SKM-1 treated with dmso at 0.1 percent for 144 hours (cell line): ENCODE measurements around the gene ZFP91.

Source experiments
- DNase-seq: peaks from one replicate; lab custom pipeline; 2025; ENCODE audit not compliant: unreplicated experiment; lab: John Stamatoyannopoulos, UW

ZFP91 gene

GRCh38 chr11:58580311-58580710 lies 1.4 kb downstream of the ZFP91 start:
- no peak for DNase-seq

- DNase-seq, result no peak
Observed at GRCh38 chr11:58582437-58582836, 3.6 kb downstream of the ZFP91 start.

DNA sequence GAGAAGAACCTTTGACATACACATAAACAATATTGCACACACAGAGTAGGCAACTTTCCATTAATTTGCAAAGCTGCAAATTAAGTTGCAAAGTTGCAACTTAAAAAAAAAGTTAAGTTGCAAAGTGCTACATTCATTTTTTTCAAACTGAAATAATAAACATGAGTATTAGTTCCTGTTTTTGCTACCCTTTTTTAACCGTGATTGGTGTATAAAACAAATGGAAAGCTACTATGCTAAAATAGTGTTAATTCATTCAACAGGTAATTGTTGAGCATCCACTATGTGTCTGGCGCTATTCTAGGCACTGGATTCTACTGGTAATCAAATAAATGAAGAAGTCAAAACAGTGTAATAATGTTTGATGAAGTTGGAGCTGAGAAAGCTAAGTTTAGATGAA lies 8.1 kb downstream of the ZFP91 start:
- DNase-seq, result no peak

DNA sequence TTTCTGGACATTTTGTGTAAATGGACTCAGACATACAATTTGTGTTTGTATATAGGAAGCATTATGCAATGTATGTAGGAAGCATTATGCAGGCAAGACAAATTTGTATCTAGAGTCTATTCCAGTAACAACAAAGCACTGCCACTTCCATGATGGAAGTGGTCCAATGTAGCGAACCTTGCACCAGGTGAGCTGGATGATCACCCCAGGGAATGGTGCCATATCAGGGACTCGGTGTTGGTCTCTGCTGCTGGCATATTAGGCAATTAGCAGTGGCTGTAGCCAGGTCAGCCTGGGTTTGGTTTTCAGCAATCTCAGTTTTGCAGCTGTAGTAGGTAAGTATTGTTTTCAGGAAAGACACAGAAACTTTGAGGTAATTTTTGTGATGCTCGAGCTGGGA lies 12.8 kb downstream of the ZFP91 start:
- no peak for DNase-seq

DNA sequence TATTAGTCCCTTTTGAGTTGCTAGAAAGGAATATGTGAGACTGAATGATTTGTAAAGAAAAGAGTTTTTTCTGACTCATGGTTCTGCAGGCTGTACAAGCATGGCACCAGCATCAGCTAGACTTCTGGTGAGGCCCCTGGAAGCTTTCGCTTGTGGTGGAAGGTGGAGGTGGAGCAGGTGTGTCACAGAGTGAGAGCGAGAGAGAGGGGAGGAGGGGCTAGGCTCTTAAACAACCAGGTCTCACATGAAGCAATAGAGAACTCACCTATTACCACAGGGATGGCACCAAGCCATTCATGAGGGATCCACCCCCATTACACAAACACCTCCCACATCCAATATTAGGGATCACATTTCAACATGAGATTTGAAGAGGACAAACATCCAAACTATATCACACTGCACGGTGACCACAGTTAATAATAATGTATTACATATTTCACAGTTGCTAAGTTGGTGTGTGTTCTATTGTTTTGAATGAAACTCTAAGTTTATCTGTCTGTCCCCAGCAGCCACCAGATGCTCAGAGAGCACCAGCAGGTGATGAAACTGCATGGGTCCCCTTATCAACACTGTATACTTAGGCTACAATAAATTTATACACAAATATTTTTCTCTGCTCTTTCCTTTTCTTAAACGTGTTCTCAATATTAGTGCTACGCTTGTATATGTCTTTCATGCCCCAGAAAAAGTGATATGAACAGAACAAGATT lies 14.1 kb downstream of the ZFP91 start:
- DNase-seq, result no peak

- no peak for DNase-seq
Observed at GRCh38 chr11:58594826-58595225, 16.0 kb downstream of the ZFP91 start.

- DNase-seq, result no peak
Observed at GRCh38 chr11:58596621-58597020, 17.8 kb downstream of the ZFP91 start.

GRCh38 chr11:58597486-58598144 lies 18.8 kb downstream of the ZFP91 start:
- DNase-seq, result no peak

- no peak for DNase-seq
Observed at GRCh38 chr11:58600510-58600909, 21.6 kb downstream of the ZFP91 start.

DNA sequence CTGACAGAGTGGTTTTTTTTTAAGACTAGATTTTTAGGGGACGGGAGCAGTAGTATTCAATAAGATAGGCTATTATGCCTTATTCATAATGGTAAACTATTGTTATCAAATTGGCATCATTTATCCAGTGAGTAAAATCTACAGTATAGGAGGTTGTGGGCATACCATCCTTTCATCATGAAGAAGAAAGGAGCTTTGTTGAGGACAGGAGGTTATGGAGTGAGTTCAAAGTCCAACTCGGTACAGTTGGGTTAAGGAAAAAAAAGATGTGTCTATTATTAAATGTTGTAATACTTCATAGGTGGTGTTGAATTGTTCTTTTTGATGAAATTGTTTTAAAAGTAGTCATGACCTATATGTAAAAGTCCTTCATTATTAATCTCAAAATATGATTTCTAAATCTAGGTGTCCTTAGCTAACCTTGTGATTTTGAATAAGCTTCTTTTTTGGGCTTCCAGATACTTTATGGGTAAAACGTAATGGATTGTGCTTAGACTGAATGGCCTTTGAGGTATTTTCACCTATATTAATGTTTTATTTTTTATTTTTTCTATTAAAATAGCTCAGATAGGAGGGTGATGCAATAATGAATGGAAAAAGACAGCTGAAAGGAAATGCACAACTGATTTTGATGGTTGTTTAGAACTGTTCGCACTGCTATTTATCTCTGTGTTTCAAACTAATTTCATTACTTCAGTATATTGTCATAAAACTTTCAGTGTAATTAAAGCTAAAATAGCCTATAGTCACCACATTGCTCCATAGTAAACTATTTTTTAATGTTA lies 28.3 kb downstream of the ZFP91 start:
- no peak for DNase-seq

- no peak for DNase-seq
Observed at GRCh38 chr11:58608331-58608730, 29.5 kb downstream of the ZFP91 start.

GRCh38 chr11:58609723-58610122 lies 30.9 kb downstream of the ZFP91 start:
- no peak for DNase-seq

DNA sequence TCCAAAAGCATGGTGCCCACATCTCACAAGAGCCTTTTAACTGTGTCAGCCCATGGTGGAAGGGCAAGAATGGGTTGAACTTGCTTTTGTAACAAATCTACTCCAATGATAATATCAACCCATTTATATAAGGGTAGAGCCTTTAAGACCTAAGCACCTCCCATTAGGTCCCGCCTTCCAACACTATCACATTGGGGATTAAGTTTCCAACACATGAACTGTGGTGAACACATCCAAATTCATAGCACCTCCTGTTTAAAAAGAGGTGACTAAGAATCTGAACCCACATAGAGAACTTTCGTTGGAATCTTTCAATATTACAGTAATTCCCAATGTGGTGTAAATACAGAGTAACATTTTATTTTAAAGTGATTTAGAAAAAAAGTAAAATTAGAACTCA lies 34.4 kb downstream of the ZFP91 start:
- DNase-seq, result no peak

DNA sequence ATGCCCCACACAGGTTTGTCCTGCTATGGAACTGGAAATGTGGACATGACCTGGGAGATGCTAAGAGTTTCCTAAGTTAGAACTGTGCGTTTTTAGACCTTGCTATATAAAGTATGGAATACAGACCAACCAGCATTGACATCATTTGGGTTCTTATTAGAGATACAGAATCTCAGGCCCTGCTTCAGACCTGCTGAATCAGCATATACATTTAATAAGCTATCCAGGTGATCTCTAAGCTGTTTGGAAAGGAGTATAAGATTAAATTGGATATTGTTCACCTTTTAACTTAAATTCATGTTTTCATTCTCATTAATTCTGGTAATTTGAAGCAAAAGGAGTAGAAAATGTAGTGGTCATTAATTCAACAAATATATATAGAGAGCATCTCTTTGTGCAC lies 36.7 kb downstream of the ZFP91 start:
- no peak for DNase-seq

- DNase-seq, result no peak
Observed at GRCh38 chr11:58616594-58616993, 37.7 kb downstream of the ZFP91 start.

DNA sequence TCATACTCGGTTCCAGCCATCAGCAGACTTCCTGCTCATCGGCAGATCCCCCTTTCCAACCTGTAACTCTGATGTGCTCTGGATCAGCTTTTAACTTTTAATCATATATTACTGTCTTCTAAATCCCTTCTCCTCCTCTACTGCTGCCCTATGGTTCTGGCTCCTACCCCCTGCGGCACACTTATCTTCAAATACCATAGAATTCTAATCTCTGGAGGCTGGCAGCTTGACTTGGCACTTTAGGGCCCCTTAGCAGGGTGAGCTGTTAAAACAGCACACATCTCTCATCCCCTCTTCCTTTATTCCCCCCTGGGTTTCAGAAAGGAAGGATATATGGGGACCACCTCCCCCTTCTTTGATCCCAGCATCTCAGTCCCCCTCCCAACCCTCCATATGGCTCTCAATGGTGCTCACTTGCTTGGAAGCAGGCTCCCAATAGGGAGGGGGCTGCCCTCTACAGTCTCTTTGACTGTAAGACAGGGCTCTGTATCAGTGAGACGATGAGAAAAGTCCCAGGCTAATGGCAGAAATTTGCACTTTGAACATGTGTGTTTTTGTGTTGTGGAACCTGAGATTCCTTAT lies 39.2 kb downstream of the ZFP91 start:
- no peak for DNase-seq

DNA sequence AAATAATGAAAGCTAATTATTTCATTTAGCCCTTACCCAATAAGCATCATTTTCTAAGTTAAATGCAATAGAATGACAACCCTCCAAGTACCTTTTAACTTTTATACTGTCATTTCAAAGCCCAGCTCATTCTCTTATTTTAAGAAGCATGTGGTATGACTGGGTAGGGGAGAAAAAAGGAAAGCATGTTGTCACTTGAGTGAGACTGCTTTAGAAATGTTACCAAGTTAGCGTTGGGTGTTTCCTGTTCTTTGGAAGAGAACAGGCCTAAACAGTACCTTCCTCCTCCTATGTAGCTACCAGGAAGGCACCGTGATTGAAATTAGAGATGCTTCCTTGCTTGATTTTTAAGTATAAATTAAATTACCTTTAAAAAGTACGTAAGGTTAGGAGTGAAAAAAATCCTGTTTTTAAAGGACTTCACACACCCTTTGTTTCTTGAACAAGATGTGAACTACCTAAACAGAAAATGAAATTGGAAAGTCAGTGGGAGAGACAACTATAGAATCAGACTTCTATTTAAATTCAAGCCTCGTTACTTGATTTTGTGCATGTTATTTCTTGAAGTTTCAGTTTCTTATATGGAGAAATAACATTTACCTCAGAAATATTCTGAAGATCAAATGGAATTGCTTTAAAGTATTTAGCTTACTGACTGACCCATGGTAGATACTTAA lies 42.9 kb downstream of the ZFP91 start:
- DNase-seq, result no peak

DNA sequence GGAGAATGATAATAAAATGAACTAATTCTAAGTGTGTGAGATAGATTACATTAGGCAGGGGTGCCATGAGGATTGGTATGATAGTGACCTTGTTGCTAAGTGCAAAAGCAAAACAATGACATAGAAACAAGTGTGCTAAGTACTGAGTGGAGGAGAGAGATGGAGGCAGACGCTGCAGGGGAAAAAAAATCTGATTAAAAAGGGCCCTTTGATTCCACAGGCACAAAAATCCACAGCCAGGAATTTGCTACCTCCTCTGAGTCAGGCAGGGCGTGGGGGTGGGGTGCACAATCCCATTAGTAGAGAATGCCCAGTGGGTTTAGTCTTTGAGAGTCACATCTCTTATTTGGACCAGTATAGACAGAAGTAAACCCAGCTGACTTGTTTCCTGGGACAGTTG lies 43.5 kb downstream of the ZFP91 start, which contains the start of gene CNTF:
Gene CNTF (plus strand): TSS at position 322 of the 400 bp plus-strand sequence. CDS start 88 bp downstream, outside the sequence.
- DNase-seq, result no peak

- DNase-seq, result no peak
Observed at GRCh38 chr11:58625086-58625485, 46.2 kb downstream of the ZFP91 start.

GRCh38 chr11:58625826-58626460 lies 47.1 kb downstream of the ZFP91 start:
- no peak for DNase-seq
